Adipose tissue (tissue), 3 donors: ENCODE results near the gene HRG. TPM values are rescaled to one million over a fixed set of nuclear protein-coding genes. Genes with fewer than 3 reads are reported as not detected.

ENCODE experiments used
- H3K27ac ChIP-seq: one replicate; pipeline ENCODE4 v1.5.1; 2013; ENCODE audit warnings: low read depth, low read length
- WGBS, 3 donors: extraction: QIAGEN DNeasy Blood & Tissue Kit; methylation state at CpG; one replicate each; pipeline ENCODE4 v1.1.7; 2013; 5-methylcytosine and 5-hydroxymethylcytosine counted together
- polyA plus RNA-seq, 3 donors: library from polyadenylated mRNA; stranded (reverse); fragments of 200-250 nt; gene quantifications; one replicate each; pipeline ENCODE4 v1.2.3, GENCODE V29; 2013
- donor health status: healthy with polysubstance abuse.
- donor health status: Bipolar disorder and iron deficiency.
- donor health status: healthy.

HRG gene, protein sequence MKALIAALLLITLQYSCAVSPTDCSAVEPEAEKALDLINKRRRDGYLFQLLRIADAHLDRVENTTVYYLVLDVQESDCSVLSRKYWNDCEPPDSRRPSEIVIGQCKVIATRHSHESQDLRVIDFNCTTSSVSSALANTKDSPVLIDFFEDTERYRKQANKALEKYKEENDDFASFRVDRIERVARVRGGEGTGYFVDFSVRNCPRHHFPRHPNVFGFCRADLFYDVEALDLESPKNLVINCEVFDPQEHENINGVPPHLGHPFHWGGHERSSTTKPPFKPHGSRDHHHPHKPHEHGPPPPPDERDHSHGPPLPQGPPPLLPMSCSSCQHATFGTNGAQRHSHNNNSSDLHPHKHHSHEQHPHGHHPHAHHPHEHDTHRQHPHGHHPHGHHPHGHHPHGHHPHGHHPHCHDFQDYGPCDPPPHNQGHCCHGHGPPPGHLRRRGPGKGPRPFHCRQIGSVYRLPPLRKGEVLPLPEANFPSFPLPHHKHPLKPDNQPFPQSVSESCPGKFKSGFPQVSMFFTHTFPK
- not detected for polyA plus RNA-seq

DNA sequence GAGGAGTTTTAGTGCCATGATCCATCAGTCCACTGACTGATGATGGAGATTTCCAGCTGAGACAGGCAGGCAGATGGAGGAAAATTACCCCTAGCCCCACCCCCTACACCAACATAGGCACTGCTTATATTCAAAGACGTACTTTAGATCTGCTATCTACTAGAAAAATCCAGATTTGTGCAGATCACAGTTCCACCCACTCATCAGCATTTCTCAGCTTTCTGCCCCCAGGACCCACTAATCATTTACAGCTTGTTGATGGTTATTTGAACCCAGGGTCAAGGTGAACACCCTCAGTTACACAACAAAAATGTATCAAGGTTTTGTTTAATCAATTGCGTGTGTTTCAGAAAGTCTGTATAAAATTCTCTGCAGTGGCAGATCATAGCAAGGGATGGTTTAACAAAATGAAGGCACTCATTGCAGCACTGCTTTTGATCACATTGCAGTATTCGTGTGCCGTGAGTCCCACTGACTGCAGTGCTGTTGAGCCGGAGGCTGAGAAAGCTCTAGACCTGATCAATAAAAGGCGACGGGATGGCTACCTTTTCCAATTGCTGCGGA is at the start of gene HRG:
Gene HRG, plus strand, starts transcription at position 390 of the 564 bp plus-strand sequence. Its CDS starts 18 bp downstream, at position 408.
- 33 to 88% (median 81%) methylated on average over 8 of the region's 8 CpGs for WGBS, 3 donors

GRCh38 chr3:186616299-186616617 is 49.6 kb upstream of the HRG start:
- 84 to 86% (median 85%) methylated on average over 8 of the region's 8 CpGs for WGBS, 3 donors
- no peak overlapping the region for H3K27ac ChIP-seq

More for the DNA sequence above, at the start of gene HRG:
- no peak within 1 kb of the TSS for H3K27ac ChIP-seq

GRCh38 chr3:186617036-186617946 is 48.5 kb upstream of the HRG start:
- WGBS, 3 donors = 16 to 20% (median 18%) methylated on average over 31 of the region's 31 CpGs
- H3K27ac ChIP-seq = no peak overlapping the region

GRCh38 chr3:186618318-186618938 is 47.4 kb upstream of the HRG start:
- no peak overlapping the region for H3K27ac ChIP-seq
- WGBS, 3 donors = 80 to 90% (median 86%) methylated on average over 8 of the region's 8 CpGs

DNA sequence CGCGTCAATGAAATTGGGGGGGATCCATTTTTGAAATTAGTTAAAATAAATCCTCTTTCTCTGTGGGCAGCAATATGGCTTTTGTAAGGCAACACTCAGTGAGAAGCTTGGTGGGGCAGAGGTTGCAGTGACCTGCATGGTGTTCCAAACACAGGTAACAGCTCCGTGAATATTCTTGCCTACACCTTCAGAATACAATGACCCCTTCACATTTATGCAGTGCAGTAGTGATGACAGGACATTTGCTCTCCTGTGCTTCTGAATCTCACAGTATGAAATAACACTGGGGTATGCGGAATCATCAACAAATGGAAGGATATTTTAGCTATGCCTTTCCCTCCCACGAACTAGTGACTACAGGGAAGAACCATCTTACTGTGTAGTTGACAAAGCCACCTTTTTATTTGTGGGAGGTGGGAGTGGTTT is 46.0 kb upstream of the HRG start:
- WGBS, 3 donors = 87 to 93% (median 90%) methylated on average over 5 of the region's 5 CpGs
- no peak overlapping the region for H3K27ac ChIP-seq

DNA sequence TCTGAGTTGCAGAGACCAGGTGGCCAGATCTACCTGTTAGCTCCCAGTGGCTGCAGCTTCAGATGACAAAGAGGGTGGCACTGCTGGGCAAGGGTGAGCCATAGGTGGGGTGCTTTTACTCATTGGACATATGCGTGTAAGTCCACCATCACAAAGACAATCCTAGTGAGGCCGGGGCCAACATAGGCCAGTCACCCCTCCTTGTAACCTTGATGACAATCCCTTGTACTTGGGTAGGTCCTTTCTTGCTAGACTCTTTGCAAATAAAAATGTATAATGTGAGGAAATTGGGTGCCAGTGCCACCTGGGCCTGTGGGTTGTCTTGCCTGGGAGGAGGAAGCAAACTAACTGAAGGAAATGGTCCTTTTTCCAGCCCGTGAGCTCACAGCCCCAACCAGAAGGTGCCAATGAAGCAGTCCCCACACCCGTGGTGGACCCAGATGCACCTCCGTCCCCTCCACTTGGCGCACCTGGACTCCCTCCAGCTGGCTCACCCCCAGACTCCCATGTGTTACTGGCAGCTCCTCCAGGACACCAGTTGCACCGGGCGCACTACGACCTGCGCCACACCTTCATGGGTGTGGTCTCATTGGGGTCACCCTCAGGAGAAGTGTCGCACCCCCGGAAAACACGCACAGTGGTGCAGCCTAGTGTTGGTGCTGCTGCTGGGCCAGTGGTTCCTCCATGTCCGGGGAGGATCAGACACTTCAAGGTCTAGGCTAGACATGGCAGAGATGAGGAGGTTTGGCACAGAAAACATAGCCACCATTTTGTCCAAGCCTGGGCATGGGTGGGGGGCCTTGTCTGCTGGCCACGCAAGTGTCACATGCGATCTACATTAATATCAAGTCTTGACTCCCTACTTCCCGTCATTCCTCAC is 45.4 kb upstream of the HRG start:
- WGBS, 3 donors = 85 to 88% (median 86%) methylated on average over 17 of the region's 17 CpGs
- H3K27ac ChIP-seq = no peak overlapping the region

DNA sequence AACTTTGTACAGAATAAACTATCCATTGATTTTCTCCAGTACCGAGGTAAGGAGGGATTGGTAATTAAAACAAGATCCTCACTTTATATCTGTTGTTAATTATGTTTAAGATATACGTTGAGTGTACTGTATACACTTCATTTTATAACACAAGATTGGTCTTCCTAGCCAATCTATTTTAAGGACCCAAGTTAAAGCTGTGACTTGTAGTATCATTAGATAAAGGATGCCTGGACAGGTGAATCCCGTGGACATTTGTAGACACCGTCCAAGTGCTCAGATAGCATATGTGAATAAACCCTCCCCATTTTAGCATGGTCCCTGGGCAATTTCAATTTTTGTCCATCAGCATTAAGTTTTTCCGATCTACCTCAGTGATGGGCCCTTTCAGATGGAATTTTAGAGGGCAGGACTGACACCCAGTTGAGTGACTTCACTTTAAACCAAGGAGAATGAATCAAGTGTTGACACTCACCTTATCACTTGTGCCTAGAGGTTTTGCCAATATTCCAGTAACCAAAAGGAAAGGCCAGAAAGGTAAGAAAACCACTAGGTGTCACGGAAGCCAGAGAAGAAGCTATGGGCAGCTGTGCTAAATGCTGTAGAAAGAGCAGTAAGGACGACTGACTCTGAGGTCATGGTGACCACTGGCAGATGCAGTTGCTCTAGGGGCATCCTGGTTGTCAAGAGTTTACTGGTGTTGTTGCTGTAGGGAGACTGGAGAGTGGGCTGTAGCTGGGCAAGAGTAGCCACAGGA is 43.7 kb upstream of the HRG start:
- 77 to 82% (median 79%) methylated on average over 7 of the region's 7 CpGs for WGBS, 3 donors
- no peak overlapping the region for H3K27ac ChIP-seq

DNA sequence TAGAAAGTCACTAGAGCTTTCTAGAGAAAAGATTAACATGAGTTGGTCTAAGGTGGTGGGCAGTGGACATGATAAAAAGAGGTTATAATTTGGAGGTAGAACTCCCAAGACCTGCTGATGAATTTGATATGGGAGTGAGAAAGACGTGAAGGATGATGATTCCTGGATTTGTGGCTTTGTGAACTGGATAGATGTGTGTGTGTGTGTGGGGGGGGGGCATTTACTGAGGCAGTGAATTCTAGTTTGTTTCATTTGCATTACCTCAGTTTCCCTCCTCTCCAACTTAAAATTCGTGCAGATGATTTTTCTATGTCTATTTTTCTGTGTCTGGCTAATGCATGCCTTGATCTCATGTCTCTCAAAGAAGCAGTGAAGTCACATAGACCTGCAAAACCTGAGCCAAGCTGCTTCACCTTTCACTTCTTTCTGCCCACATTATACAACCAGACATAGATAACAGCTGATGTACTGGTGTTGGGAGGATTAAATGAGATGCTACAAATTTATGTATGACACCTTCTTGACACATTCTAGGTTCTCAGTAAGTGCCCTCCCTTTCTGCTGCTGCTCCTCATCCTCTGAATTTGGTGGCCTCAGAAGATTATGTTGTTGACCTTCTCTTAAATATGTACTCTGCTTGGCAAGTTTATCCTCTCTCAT is 43.0 kb upstream of the HRG start:
- WGBS, 3 donors = 43 to 61% (median 48%) methylated on average over 2 of the region's 2 CpGs
- no peak overlapping the region for H3K27ac ChIP-seq

DNA sequence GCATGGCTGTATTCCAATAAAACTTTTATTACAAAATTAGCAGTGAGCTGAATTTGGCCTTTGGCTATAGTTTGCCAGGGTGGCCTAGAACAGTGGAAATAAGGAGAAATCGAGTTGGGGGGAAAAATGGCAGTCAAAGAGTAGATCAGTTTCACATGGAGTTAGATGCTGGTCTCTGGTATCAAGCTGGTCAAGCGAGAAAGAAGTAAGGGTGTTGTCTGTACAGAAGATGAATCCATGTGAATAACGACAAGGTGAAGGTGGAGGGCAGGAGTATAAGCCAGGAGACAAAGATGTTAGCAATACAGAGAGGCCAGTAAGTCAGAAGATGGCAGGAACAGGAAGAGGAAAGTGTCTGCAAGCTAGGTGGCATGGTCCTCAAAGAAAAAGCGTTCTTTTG is 41.2 kb upstream of the HRG start:
- H3K27ac ChIP-seq = no peak overlapping the region
- 71 to 84% (median 81%) methylated on average over 4 of the region's 4 CpGs for WGBS, 3 donors

DNA sequence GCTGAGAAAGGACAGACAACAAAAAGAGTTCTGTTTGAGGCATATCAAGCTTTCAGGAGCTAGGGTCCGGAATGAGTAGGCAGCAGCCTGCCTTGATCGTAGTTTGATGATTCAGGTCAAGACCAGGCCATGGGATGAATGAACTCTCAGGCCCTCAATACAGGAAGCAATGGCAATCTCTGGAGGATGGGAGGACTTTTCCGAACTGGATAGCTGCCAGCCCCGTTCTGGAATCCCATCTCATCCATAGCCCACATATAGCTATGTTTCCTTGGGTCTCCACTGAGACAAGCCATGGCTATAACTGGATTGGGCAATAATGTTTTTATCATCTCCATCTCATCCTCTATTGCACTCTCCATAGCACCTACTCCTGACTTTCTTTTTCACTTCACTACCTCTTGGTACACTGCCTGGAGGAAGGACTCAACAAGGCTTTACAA is 40.2 kb upstream of the HRG start:
- no peak overlapping the region for H3K27ac ChIP-seq
- WGBS, 3 donors = 63 to 77% (median 67%) methylated on average over 4 of the region's 4 CpGs

DNA sequence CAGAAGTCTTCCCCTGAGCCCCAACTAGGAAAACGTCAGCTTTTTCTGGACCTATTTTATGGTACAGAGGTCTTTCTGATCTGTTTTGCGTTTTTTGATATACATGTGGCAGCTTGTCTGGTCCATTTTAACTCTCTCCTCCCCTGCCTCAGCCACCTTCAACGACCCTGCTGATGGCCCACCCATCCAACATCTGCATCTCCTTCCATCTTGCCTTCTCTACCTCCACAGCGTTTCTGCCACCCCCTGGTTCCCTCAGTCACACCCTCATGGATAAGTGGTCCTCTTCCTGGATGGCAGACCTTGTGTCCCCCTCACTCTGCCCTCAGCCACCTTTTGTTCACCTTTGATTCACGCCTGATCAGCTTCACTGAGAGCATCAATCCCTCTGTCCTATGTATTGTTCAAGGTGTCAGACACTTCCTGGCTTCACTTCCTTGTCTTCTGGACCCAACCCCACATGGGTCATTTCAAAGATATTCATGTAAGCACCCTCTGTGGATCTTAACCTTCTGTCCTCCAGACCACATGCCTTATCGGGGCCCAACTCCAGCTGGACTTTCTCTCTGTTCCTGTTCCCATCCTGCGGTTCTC is 39.5 kb upstream of the HRG start:
- WGBS, 3 donors = 57 to 65% (median 64%) methylated on average over 7 of the region's 7 CpGs

DNA sequence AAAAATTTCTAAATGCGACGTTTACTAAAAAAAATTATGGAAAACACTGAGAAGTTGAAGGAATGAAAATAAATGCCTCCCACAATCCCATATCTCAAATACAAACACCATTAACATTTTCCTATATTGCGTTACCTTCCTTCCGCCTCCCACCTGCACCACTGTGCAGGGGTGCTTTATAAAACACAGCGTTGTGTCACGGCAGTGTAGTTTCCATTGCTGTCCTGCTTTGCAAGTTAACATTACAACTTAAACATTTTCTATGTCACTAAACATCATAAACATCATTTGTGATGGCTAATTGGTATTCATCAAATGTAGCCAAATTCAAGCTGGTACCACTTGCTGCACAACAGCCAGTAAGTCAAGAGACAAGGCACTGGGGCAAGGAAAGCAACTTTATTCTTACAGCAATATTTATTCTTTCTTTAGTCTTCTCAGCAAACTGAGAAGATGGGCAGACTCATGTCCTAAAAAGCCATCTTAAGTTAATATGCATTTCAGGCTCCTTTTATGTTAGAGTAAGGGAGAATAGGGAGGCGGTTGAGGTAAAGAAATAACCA is 37.9 kb upstream of the HRG start:
- H3K27ac ChIP-seq = no peak overlapping the region
- 82 to 94% (median 92%) methylated on average over 7 of the region's 7 CpGs for WGBS, 3 donors

More for the DNA sequence above, 39.5 kb upstream of the HRG start:
- no peak overlapping the region for H3K27ac ChIP-seq

DNA sequence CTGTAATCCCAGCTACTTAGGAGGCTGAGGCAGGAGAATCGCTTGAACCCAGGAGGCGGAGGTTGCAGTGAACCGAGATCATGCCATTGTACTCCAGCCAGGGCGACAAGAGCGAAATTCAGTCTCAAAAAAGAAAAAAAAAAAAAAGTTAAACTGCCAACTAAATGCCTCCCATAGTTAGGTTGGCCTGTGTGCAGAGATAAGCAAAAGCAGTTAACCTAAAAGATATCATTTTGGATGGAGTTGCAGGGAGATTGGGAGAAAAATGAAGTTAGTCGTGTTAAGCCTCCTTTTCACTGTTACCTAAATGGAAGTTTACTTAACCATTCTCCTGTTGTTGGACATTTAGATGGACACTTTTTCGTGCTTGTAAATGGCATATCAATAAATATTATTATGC is 37.1 kb upstream of the HRG start:
- H3K27ac ChIP-seq = no peak overlapping the region
- 78 to 86% (median 78%) methylated on average over 7 of the region's 7 CpGs for WGBS, 3 donors

DNA sequence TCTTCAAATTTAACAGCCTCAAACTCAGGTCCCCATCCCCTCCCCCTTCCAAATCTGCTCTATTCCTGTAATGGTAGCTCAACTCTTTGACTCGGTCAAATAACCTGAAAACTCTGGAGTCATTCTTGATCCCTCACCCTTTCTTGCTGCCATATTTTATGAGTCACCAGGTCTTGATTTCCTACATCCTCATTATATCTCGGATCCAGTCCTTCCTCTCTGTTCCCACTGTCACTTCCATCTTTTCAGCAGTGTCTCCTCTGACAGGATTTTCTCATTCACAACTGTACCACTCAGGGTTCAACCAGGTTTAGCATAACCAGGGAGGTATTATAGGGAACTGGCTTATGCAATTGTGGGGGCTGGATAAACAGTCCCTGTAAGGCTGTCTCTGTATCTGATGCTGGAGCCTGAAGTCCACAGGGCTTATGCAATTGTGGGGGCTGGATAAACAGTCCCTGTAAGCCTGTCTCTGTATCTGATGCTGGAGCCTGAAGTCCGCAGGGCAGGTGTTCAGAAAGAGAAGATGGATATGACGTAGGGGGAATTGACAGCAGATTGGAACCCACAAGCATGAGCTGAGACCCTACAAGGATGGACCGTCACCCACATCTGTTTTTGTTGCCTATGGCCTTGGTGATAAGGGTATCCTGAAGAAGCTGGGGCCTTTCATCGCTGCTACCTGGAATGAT is 34.7 kb upstream of the HRG start:
- WGBS, 3 donors = 70 to 85% (median 70%) methylated on average over 6 of the region's 6 CpGs
- H3K27ac ChIP-seq = no peak overlapping the region

GRCh38 chr3:186633481-186633880 is 32.3 kb upstream of the HRG start:
- no peak overlapping the region for H3K27ac ChIP-seq
